GM23338 (cell line): ENCODE results near the gene DCAF17. TPM values are rescaled to one million over a fixed set of nuclear protein-coding genes. Genes with fewer than 3 reads are reported as not detected.
A peak's percentile ranks its signal among the peaks of the same experiment; 100 is the strongest.

Experiments used
- ATAC-seq: fragments of 200-7000 bp; cut with Tn5 transposase; 3 replicates; pipeline ENCODE4 v1.9.1; 2020
- DNase-seq: peaks from one replicate; pipeline ENCODE4 v3.0.0-alpha.2; 2015; ENCODE audit warnings: low spot score
- H2AFZ ChIP-seq: fragments of 200-600 bp; sonication (generic); 2 replicates; pipeline ENCODE4 v1.8.0; 2016; ENCODE audit warnings: antibody characterized with exemption, mild to moderate bottlenecking, moderate library complexity
- H3F3A ChIP-seq: fragments of 200-600 bp; sonication (generic); replicated peaks from 2 replicates; pipeline ENCODE4 v1.8.0; 2017; ENCODE audit warnings: antibody characterized with exemption, mixed run types, low read depth
- H3K27ac ChIP-seq: fragments of 200-600 bp; sonication (generic); 2 replicates; pipeline ENCODE4 v1.6.1; 2016; ENCODE audit warnings: low read depth
- H3K27me3 ChIP-seq: fragments of 200-600 bp; sonication (generic); 2 replicates; pipeline ENCODE4 v1.8.0; 2016; ENCODE audit warnings: mild to moderate bottlenecking, mixed run types, moderate library complexity; ENCODE audit not compliant: insufficient read depth
- H3K36me3 ChIP-seq: fragments of 200-600 bp; sonication (generic); 2 replicates; pipeline ENCODE4 v1.8.0; 2016; ENCODE audit warnings: mild to moderate bottlenecking; ENCODE audit not compliant: insufficient read depth
- H3K4me1 ChIP-seq: fragments of 200-600 bp; sonication (generic); 2 replicates; pipeline ENCODE4 v1.8.0; 2016; ENCODE audit warnings: mild to moderate bottlenecking, moderate library complexity; ENCODE audit not compliant: insufficient read depth
- H3K4me2 ChIP-seq: fragments of 200-600 bp; sonication (generic); 2 replicates; pipeline ENCODE4 v1.7.1; 2017; ENCODE audit warnings: mixed run types
- H3K4me3 ChIP-seq: fragments of 200-600 bp; sonication (generic); 2 replicates; pipeline ENCODE4 v1.6.1; 2016; ENCODE audit warnings: mixed run types
- H3K79me2 ChIP-seq: fragments of 200-600 bp; sonication (generic); replicated peaks from 2 replicates; pipeline ENCODE4 v1.8.0; 2017; ENCODE audit warnings: mild to moderate bottlenecking; ENCODE audit not compliant: insufficient read depth
- H3K9me2 ChIP-seq: fragments of 200-600 bp; sonication (generic); 2 replicates; pipeline ENCODE4 v1.8.0; 2017; ENCODE audit not compliant: insufficient read depth
- H4K20me1 ChIP-seq: fragments of 200-600 bp; sonication (generic); replicated peaks from 2 replicates; pipeline ENCODE4 v1.8.0; 2017; ENCODE audit warnings: mild to moderate bottlenecking; ENCODE audit not compliant: insufficient read depth
- H3K27ac Mint-ChIP-seq: 2 replicates; pipeline ENCODE4 v1.8.0; 2020; ENCODE audit warnings: inconsistent platforms, mild to moderate bottlenecking, moderate library complexity, mixed read lengths
- H3K27me3 Mint-ChIP-seq: 3 replicates; pipeline ENCODE4 v1.8.0; 2022; ENCODE audit warnings: low read depth, mild to moderate bottlenecking, moderate library complexity, mixed read lengths, inconsistent platforms; ENCODE audit not compliant: insufficient read depth, poor library complexity
- H3K36me3 Mint-ChIP-seq: 3 replicates; pipeline ENCODE4 v1.8.0; 2021; ENCODE audit warnings: low read depth, mild to moderate bottlenecking, inconsistent platforms, moderate library complexity, mixed read lengths
- H3K4me1 Mint-ChIP-seq: 3 replicates; pipeline ENCODE4 v1.8.0; 2020; ENCODE audit warnings: mild to moderate bottlenecking, inconsistent platforms, mixed read lengths
- H3K4me3 Mint-ChIP-seq: 3 replicates; pipeline ENCODE4 v1.8.0; 2021; ENCODE audit warnings: moderate library complexity, mild to moderate bottlenecking, inconsistent platforms, mixed read lengths
- H3K9me3 Mint-ChIP-seq: 3 replicates; pipeline ENCODE4 v1.8.0; 2020; ENCODE audit warnings: moderate library complexity, mild to moderate bottlenecking, inconsistent platforms, mixed read lengths
- CREB1 ChIP-seq: fragments of 250-450 bp; sonication (Bioruptor Pico); IDR thresholded peaks from 2 replicates; pipeline ENCODE4 v1.5.0; 2020; ENCODE audit warnings: low read depth, mild to moderate bottlenecking, moderate library complexity
- EZH2 ChIP-seq: fragments of 200-600 bp; sonication (generic); IDR thresholded peaks from one replicate; pipeline ENCODE4 v1.8.0; 2017; ENCODE audit warnings: antibody characterized with exemption, mild to moderate bottlenecking, low read depth; ENCODE audit not compliant: unreplicated experiment
- EZH2phosphoT487 ChIP-seq: fragments of 200-600 bp; sonication (generic); IDR thresholded peaks from one replicate; pipeline ENCODE4 v1.8.1; 2018; ENCODE audit warnings: antibody characterized with exemption; ENCODE audit not compliant: unreplicated experiment
- POLR2AphosphoS5 ChIP-seq: IDR thresholded peaks from 2 replicates; pipeline ENCODE4 v1.6.1; 2016; ENCODE audit warnings: antibody characterized with exemption, low read depth
- STAT1 ChIP-seq: IDR thresholded peaks from one replicate; pipeline ENCODE4 v1.6.1; 2016; ENCODE audit warnings: antibody characterized with exemption; ENCODE audit not compliant: unreplicated experiment
- ZNF114 ChIP-seq: fragments of 250-450 bp; sonication (Bioruptor Pico); IDR thresholded peaks from 2 replicates; pipeline ENCODE4 v1.5.0; 2020; ENCODE audit warnings: mild to moderate bottlenecking, moderate library complexity
- ZNF462 ChIP-seq: fragments of 250-450 bp; sonication (Bioruptor Pico); IDR thresholded peaks from 2 replicates; pipeline ENCODE4 v1.5.0; 2020; ENCODE audit warnings: mild to moderate bottlenecking, moderate library complexity
- polyA plus RNA-seq: library from polyadenylated mRNA; unstranded; fragments of >200 nt; fragmentation: Nextera tagmentation; extraction: Ambion mirVana; gene quantifications from 2 replicates; pipeline ENCODE4 v1.2.1, GENCODE V29; 2016
- total RNA-seq: library from RNA; depleted of rRNA; stranded (reverse); fragments of >200 nt; shearing (Covaris generic); gene quantifications from 2 replicates; pipeline ENCODE4 v1.2.3, GENCODE V29; 2014

Gene DCAF17
- total and polyA plus RNA-seq, 2 experiments from 2014 or later, result 11.0 to 37.3 TPM

GRCh38 chr2:171513719-171514160 lies 79.7 kb downstream of the DCAF17 start:
- Histone ChIP-seq H3K27ac (no peak overlapping the region), H4K20me1 (no peaks in the 10 kb centered on the region), H3K27me3 (no peaks in the 10 kb centered on the region), H3K9me2 (peaks cover 4% of the 10 kb centered on the region), H3K4me3 (no peak overlapping the region), H3F3A (no peaks in the 10 kb centered on the region), H2AFZ (peak overlapping the region; percentile 56; the same call in 1 of the 2 replicates), H3K36me3 (no peaks in the 10 kb centered on the region), H3K4me1 (no peaks in the 10 kb centered on the region), H3K79me2 (no peaks in the 10 kb centered on the region), H3K4me2 (no peak overlapping the region)
- ATAC-seq, result peak; percentile 71
- H3K4me1 Mint-ChIP-seq, result peaks cover 7% of the 10 kb centered on the region
- H3K9me3 Mint-ChIP-seq, result no peaks in the 10 kb centered on the region; the same call in 2 of the 3 replicates
- TF ChIP-seq STAT1 (no peak), ZNF462 (CRISPR knock-in tag) (no peak), ZNF114 (CRISPR knock-in tag) (no peak), EZH2phosphoT487 (no peak), POLR2AphosphoS5 (no peak), EZH2 (no peak), CREB1 (no peak)
- no peaks in the 10 kb centered on the region for H3K36me3 Mint-ChIP-seq
- 0 out of 2 replicates have a peak overlapping the region, but pooled peaks have one; percentile 3 for H3K27ac Mint-ChIP-seq
- H3K27me3 Mint-ChIP-seq, result peaks cover 3% of the 10 kb centered on the region
- DNase-seq, result peak; percentile 53
- H3K4me3 Mint-ChIP-seq, result no peak overlapping the region
